Measurements from ENCODE around the gene NRF1. TPM values are rescaled to one million over a fixed set of nuclear protein-coding genes. Genes with fewer than 3 reads are reported as not detected.

NRF1 gene
- total RNA-seq, 1 experiment from 2014 or later: 19.3 TPM

DNA sequence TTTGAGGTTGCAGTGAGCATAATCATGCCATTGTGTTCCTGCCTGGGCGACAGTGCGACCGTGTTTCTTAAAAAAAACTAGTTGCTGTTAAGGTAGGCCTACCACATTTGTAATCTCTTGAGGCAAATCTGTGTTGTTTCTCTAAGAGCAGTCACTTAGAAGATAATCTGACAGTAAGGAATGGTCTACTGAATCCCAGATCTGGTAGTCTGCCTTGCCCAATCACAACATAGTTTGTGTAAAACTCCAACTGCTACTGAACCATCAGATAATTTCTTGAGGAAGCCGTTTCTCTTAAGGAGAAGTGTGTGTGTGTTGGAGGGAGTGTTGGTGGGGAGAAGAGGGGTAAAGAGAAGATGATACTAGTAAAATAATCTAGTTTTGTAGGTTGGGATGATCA lies 5.0 kb downstream of the NRF1 start:
- TF ChIP-seq, protein P1, sequence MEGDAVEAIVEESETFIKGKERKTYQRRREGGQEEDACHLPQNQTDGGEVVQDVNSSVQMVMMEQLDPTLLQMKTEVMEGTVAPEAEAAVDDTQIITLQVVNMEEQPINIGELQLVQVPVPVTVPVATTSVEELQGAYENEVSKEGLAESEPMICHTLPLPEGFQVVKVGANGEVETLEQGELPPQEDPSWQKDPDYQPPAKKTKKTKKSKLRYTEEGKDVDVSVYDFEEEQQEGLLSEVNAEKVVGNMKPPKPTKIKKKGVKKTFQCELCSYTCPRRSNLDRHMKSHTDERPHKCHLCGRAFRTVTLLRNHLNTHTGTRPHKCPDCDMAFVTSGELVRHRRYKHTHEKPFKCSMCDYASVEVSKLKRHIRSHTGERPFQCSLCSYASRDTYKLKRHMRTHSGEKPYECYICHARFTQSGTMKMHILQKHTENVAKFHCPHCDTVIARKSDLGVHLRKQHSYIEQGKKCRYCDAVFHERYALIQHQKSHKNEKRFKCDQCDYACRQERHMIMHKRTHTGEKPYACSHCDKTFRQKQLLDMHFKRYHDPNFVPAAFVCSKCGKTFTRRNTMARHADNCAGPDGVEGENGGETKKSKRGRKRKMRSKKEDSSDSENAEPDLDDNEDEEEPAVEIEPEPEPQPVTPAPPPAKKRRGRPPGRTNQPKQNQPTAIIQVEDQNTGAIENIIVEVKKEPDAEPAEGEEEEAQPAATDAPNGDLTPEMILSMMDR (conservative IDR thresholded peaks at IDR 0.05): no peak
- Mint-ChIP-seq H3K9me3 (no peaks in the 10 kb centered on the region), H3K4me3 (no peak overlapping the region), H3K27me3 (ENCODE audit: low read depth) (no peaks in the 10 kb centered on the region), H3K27ac (peak overlapping the region in 1 of 3 experiments; percentile 29; a peak in 1 of 7 replicates), H3K4me1 (peaks cover 30 to 33% of the 10 kb centered on the region in 2 experiments), H3K36me3 (ENCODE audit: insufficient read depth in 1 of 3, low read depth in 3 of 3) (peaks cover 0 to 8% (median 0%) of the 10 kb centered on the region in 3 experiments; a peak in 2 of 7 replicates)
- no peak overlapping the region for H3K9ac ChIP-seq (ENCODE audit: extremely low read depth, insufficient read length, low read length)
- peaks cover 43% of the 10 kb centered on the region; the same call in 1 of the 2 replicates for H3K79me2 ChIP-seq (ENCODE audit: insufficient read depth, low read length)
- H2BK20ac ChIP-seq (ENCODE audit: low read depth, low read length, poor library complexity, severe bottlenecking): no peak overlapping the region
- WGBS (ENCODE audit: extremely low coverage, insufficient read length, low lambda C conversion rate): 100% methylated on average over 1 of the region's 4 CpGs
- DNase-seq: no peak
- no peak overlapping the region for H2BK5ac ChIP-seq (ENCODE audit: insufficient read length, low read length)
- no peak overlapping the region for H3K18ac ChIP-seq (ENCODE audit: insufficient read length, low read depth, low read length)
- H2AK5ac ChIP-seq (ENCODE audit: insufficient read length, low read length): no peak overlapping the region
- H4K5ac ChIP-seq (ENCODE audit: insufficient read length, low read depth, low read length): no peak overlapping the region
- H3K23ac ChIP-seq (ENCODE audit: insufficient read length, low read depth, low read length): no peak overlapping the region
- H3K27ac ChIP-seq (ENCODE audit: insufficient read length, low read depth, low read length): no peak overlapping the region
- H3K23me2 ChIP-seq (ENCODE audit: insufficient read length, low read depth, low read length, poor library complexity, severe bottlenecking): peaks cover 3% of the 10 kb centered on the region
- H2AFZ ChIP-seq (ENCODE audit: low read length): no peak overlapping the region
- H4K20me1 ChIP-seq (ENCODE audit: control insufficient read depth, insufficient read depth, insufficient read length): no peaks in the 10 kb centered on the region
- no peak overlapping the region for H3K14ac ChIP-seq (ENCODE audit: insufficient read depth, low read length)
- H2BK120ac ChIP-seq (ENCODE audit: low read depth, low read length, poor library complexity, severe bottlenecking): no peak overlapping the region
- H3K56ac ChIP-seq (ENCODE audit: insufficient read length, low read depth, low read length): no peak overlapping the region
- no peak overlapping the region for H4K91ac ChIP-seq (ENCODE audit: insufficient read length, low read depth, low read length)
- H3K4me1 ChIP-seq (ENCODE audit: insufficient read depth, low read length): peaks cover 5% of the 10 kb centered on the region; the same call in 1 of the 2 replicates
- H4K8ac ChIP-seq (replicated peaks; ENCODE audit: insufficient read length, low read depth, low read length): no peak overlapping the region
- peaks cover 3% of the 10 kb centered on the region for H3K79me1 ChIP-seq (ENCODE audit: insufficient read depth, low read depth, low read length, poor library complexity, severe bottlenecking)
- H2BK15ac ChIP-seq (ENCODE audit: low read depth, low read length): no peak overlapping the region
- H3T11ph ChIP-seq (ENCODE audit: low read length): no peak overlapping the region
- no peak overlapping the region for H3K4ac ChIP-seq (ENCODE audit: low read depth, low read length)
- H3K4me2 ChIP-seq (ENCODE audit: insufficient read depth, insufficient read length, low read length): no peak overlapping the region
- H3K9me3 ChIP-seq (ENCODE audit: control insufficient read depth, low read depth, low read length): no peaks in the 10 kb centered on the region
- no peaks in the 10 kb centered on the region for H3K27me3 ChIP-seq (ENCODE audit: insufficient read depth, low read length)
- no peak overlapping the region for H2BK12ac ChIP-seq (ENCODE audit: insufficient read length, low read depth, low read length)
